GM20431 (cell line): ENCODE data around the gene FEV.
"Not testable (repeated sequence)": the region's sequence is repeated elsewhere in the genome, so short reads cannot be mapped to it uniquely, and the experiment has no call there.

Experiments
- in situ Hi-C: fragments of 300-500 bp; cut with MseI, MboI; formaldehyde crosslinking; loops from one replicate; pipeline ENCODE4 v1.15.0; 2020; ENCODE audit warnings: low sequenced_read_pairs; ENCODE audit not compliant: unreplicated experiment

The FEV gene

GRCh38 chr2:218953366-218953954 lies 31.5 kb downstream of the FEV start:
- in situ Hi-C loops: no loop called here

GRCh38 chr2:218952160-218952559 lies 32.8 kb downstream of the FEV start:
- in situ Hi-C loops: no loop called here

GRCh38 chr2:218946621-218947020 lies 38.4 kb downstream of the FEV start:
- in situ Hi-C loops: no loop called here

GRCh38 chr2:218944759-218945404 lies 40.1 kb downstream of the FEV start:
- in situ Hi-C loops: no loop called here

- in situ Hi-C loops: not testable (repeated sequence)
These were observed 53.2 kb downstream of the FEV start for GRCh38 chr2:218931751-218932150.
